Stimulated activated CD8-positive, alpha-beta memory T cell treated with anti-CD3 and anti-CD28 coated beads, Interleukin-15, amount 100 ng/mL, for 48 hours (primary cell): ENCODE results near the gene EIF1AX.
"Not testable (repeated sequence)": the region's sequence is repeated elsewhere in the genome, so short reads cannot be mapped to it uniquely, and the experiment has no call there.

ENCODE experiments used
- DNase-seq, 2 donors: peaks; one replicate each; pipeline ENCODE4 v3.0.0-alpha.2; 2020; ENCODE audit warnings: low read depth in 2 of 2

Gene EIF1AX

DNA sequence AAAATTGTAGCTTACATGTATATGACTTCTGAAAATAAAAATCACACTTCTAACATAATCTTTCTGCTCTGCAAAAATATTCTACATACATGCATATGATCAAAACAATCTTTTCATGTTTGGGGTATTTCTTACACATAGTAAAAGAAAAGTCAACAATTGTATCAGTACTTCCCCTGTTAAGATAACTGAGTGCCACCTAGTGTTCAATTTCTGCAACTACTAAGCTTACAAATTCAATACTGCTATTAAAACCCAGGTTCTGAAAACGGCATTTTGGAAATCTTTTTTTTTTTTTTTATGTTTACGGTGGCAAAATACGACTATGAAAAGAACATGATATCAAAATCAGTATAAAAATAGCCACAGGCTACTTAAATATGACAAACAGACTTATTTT lies 14.2 kb downstream of the EIF1AX start:
- DNase-seq = not testable (repeated sequence)

DNA sequence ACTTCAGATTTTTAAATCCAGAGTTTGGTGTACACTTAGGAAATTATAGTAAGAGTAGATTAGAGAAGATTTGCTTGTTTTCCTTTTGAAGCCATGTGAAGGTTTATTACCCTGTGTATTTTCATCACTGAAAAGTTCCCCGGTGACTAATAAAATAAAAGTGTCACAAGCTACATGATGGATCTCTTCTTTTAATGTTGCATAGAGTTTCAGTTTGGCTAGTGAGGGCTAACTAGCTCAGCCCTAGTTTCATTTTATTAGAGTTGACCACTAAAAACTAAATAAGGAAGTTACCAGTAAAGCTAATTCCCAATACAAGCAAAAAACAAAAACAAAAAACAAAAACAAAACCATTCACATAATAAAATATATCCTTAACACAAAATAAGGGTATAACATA lies 14.8 kb downstream of the EIF1AX start:
- DNase-seq = not testable (repeated sequence)

DNA sequence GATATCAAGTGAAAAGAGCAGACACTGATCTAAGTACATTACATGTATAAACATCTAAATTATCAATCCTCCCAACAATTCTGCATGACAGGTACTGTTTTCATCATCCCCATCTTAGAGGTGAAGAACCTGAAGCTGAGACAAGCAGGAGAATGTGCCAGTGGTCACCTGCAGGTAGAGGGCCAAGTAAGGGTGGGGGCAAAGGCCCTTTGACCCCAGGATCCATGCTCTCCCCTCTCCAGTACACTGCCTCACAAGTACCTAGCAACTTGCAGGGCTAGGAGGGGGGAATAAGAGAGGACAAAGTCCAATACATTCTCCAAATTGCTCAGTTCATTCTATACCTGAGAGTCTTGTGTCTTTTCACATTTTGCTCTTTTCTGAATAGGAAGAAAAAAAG lies 16.7 kb downstream of the EIF1AX start:
- DNase-seq = no peak

DNA sequence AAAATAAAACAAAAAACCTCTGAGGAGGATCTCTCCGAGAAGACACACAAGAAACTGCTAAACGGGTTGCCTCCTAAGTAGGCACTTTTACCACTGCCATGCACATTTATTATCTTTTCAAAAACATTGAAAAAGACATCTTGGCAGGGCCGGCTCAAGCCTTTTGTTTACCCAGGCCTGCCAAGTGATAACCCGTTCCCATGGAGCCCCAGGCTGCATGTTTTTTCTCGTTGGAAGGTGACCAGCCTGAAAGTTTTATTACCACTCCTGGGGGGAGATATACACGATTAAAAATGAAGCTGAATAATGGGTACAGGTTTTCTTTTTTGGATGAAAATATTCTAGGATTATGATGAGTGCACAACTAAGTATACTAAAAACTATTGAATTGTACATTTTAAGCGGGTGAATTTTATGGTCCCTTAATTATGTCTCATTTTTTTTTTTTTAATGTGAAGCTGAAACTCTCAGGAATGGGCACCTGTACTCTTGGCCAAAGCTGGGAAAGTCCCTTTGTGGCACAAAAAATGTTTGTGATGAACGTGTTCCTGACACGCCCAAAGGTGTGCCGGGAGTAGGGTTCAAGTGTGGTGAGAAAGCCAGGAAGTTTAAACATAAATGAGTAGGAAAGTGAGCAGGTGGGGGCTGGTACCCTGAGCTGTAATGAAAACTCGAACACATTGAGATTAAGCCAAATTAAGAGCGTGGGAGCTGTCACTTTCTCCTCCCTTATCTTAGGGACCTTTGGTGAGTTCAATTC lies 23.4 kb downstream of the EIF1AX start:
- no peak for DNase-seq

DNA sequence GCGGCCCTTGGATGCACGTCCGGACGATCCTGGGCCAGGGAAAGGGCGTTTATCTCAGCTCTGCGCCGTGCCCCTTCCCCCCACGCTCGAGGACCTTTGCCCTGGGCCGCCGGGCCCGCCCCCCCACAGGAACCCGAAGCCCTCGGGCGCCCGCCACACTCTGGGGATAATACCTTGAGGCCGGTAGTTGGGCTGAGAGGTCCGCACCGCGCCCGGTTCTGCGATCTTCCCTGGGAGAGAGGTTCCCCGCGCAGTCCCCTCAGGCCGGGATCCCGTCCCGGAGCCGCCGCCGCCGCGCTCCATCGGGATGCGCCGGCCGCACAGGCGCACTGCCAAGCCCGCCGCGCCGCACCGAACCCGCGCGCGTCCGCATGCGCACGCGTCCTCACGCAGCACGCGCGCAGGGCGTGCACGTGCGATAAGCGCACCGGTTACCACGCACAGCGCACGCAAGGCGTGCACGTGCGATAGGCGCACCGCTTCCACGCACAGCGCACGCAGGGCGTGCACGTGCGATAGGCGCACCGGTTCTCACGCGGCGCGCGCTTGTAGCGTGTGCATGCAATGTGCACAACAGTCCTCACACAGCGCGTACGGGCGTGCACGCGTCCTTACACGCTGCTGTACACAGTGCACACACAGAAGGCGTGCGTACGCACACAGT lies 24.9 kb downstream of the EIF1AX start, which contains the start of gene MAP7D2:
Gene MAP7D2 (minus strand): TSS at position 331 of the 664 bp plus-strand sequence. CDS start 28 bp downstream, at position 303.
- no peak for DNase-seq

DNA sequence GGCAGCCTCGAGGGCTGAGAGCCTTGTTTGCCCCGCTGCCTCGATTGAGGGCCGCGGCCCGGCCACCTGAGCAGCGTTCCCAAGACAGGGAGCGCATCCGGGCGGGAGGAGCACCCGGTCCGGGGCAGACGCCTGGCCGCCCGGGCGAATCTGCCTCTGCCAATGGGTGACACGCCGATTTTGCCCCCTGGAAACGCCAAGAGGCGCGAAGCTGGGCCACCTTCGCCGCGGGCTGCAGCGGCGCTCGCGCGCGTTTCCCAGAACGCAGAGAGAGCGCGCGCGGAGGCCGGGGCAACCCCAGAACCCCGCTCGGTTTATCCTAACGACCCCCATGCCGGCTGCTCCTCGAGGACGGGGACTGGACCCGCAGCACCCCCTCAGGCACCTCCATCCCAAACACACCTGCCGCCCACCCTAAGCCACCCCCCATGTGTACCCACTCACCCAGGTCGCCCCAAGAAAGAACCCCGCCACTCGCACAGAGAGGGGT lies 25.5 kb downstream of the EIF1AX start:
- no peak for DNase-seq

DNA sequence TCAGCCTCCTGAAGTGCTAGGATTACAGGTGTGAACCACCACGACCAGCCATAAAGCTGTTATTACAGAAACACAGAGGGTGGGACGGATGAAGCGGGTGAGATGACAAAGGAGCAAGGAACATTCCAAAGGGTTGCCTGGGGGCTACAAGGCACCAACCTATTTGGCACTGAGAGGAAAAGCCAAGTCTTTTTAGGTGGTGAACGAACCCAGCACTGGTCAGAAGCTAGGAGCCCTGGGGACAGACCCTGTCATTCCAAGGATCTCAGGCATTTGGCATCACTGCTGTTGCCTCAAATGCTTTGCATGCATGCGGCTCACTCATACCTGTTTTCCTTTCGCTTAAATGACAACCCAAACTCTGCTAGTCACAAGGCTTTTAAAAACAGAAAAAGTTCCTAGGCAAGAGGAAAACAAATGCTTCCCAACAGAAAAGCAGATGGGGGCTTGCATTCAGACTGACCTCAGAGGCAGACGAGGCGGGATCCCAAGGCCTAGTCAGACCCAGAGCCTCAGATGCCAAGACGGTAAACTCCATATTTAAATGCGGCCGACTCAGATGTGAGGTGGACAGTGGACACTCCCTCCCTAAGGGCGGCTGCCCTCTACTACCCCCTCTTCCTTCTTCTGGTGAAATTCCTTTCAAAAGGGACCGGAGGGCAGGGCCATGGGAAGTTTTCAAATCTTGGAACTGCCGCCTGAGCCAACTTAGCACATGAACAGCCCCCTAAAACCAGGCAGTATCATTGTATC lies 29.4 kb downstream of the EIF1AX start:
- DNase-seq = no peak

DNA sequence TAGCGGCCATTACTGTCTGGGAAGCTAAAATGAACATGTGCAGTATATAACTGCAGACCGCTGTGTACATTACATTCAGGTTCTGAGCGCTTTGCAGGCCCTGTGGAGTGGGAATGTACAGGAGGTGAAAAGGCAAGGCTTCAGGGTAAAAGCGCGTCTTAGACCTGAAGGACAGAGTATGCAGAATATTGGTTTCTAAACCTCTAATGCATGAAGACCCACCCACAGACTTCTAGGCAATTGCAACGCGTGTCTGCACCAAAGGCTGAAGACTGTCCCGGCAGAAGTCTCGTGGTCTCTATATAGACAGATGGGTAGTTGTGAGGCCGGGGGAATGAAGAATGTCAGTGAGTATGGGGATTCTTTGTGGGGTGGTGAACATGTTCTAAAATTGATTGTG lies 30.4 kb downstream of the EIF1AX start:
- DNase-seq = no peak

DNA sequence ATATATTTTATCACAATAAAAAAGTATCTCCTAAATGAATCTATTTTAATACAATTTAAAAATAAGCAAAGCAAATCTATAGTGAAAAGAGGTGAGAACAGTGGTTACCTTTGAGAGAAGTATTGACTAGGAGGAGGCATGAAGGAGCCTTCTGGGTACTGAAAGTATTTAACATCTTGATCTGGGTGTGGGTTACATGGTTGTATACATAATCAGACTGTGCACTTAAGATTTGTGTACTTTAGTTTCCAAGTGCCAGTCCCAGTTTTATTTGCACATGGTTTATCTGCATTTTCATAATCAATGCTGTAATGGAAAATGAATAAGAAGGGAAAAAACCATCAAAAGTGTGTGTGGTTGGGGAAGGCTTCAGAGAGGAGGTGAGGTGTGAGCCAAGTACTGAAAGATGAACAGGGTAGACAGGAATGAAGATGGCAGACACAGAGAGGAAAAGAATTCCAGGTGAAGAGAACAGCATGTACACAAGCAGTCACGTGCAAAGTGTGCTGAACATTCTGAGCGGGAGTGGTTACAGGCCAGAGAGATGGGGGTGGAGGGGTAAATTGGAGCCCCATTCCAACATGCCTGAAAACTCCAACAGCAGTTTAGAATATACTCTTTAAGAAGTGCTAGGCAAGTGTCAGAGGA lies 39.6 kb downstream of the EIF1AX start:
- DNase-seq = no peak

DNA sequence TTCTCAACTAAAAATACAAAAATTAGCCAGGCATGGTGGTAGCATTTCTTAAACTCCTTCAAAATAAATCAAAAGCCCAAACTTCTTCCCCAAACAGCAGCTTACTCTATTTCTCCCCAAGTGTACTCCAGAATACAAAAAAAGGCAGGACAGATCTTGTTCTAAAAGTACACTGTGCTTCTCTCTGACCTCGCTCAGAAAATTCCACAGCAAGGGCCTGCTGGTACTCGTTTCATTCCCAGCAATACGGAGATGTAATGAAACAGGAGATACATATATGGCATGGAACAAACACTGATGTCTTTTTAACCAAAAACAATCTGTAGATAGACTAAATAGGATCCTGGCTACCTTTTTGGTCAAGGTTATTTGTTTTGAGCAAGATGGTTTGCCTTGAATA lies 50.1 kb downstream of the EIF1AX start:
- no peak for DNase-seq

DNA sequence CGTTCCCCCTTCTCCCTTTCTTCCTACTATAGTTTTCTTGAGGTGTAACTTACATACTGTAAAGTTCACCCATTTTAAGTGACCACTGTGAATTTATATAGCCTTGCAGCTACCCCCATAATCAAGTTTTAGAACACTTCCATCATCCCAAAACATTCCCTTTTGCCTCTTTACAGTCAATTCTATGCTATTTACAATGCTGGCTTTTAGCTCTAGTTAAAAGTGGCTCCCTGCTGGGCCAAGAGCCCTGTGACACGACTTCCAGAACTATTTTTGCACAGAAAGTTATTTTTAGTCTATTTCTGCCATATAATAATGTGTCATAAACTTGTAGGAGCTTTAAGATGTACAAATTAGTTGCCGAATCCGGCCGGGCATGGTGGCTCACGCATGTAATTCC lies 51.8 kb downstream of the EIF1AX start:
- DNase-seq = no peak

DNA sequence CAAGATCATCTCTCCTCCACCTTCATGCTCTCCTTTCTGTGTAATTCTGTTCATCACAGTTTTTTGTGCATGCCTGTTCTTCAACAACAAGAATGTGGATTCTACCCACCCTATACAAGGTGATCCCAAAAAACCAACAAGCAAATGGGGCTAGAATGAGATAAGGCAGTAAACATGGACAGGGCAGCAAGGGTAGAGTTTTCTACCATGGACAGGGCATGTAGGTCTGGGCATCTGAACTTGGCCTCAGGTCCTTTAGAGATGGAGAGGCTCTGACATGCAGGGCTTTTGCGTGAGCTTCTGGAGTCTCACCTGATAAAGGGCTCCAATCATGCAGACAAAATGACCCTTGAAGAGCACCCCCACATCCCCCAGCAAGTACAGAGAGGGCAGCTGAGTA lies 61.4 kb downstream of the EIF1AX start:
- DNase-seq = no peak
